OCI-LY7 (cell line): ENCODE results near the gene EIF4G3. TPM values are rescaled to one million over a fixed set of nuclear protein-coding genes. Genes with fewer than 3 reads are reported as not detected.
"Not testable (repeated sequence)": the region's sequence is repeated elsewhere in the genome, so short reads cannot be mapped to it uniquely, and the experiment has no call there.

Experiments
- BruUV-seq: library from RNA; stranded (reverse); fragments of 400-500 nt; replicated peaks from 2 replicates; lab custom pipeline; 2021; lab: Mats Ljungman, UMichigan
- CTCF ChIA-PET: fragments of 300-600 bp; sonication (Branson Sonifier 250); formaldehyde crosslinking; loops from one replicate; lab custom pipeline; 2022; ENCODE audit warnings: antibody characterized with exemption; ENCODE audit not compliant: unreplicated experiment; lab: Charles Lee
- POLR2A ChIA-PET: fragments of 300-600 bp; sonication (Branson Sonifier 250); formaldehyde crosslinking; loops from one replicate; lab custom pipeline; 2022; ENCODE audit warnings: antibody characterized with exemption; lab: Charles Lee
- DNase-seq: peaks from one replicate; pipeline ENCODE4 v3.0.0-alpha.2; 2015; ENCODE audit warnings: low spot score
- H2AFZ ChIP-seq: fragments of 200-600 bp; sonication (generic), shearing (Covaris generic); 2 replicates; pipeline ENCODE4 v1.6.1; 2014; ENCODE audit warnings: mild to moderate bottlenecking, antibody characterized with exemption, low read length, moderate library complexity
- H3K27ac ChIP-seq: fragments of 200-600 bp; sonication (generic); 2 replicates; pipeline ENCODE4 v1.5.1; 2014; ENCODE audit warnings: mixed run types, low read depth, mild to moderate bottlenecking, moderate library complexity, low read length, inconsistent platforms; ENCODE audit not compliant: poor library complexity, severe bottlenecking
- H3K36me3 ChIP-seq: fragments of 200-600 bp; sonication (generic); 2 replicates; pipeline ENCODE4 v1.6.1; 2014; ENCODE audit warnings: mild to moderate bottlenecking, antibody characterized with exemption, low read length, moderate library complexity, mixed read lengths; ENCODE audit not compliant: insufficient read depth
- H3K4me1 ChIP-seq: fragments of 200-600 bp; sonication (generic); 2 replicates; pipeline ENCODE4 v1.5.1; 2014; ENCODE audit warnings: mild to moderate bottlenecking, low read length; ENCODE audit not compliant: insufficient read depth, poor library complexity, severe bottlenecking
- H3K4me2 ChIP-seq: fragments of 200-600 bp; sonication (generic); 2 replicates; pipeline ENCODE4 v1.6.1; 2014; ENCODE audit warnings: mild to moderate bottlenecking, low read length
- H3K4me3 ChIP-seq: fragments of 200-600 bp; sonication (generic); 2 replicates; pipeline ENCODE4 v1.5.1; 2014; ENCODE audit warnings: mild to moderate bottlenecking, low read depth, low read length; ENCODE audit not compliant: poor library complexity, severe bottlenecking
- H3K79me2 ChIP-seq: fragments of 200-600 bp; sonication (generic); 2 replicates; pipeline ENCODE4 v1.6.1; 2016; ENCODE audit warnings: low read depth, mild to moderate bottlenecking, low read length, moderate library complexity, mixed read lengths; ENCODE audit not compliant: insufficient read depth
- H3K9me2 ChIP-seq: fragments of 200-600 bp; sonication (generic); 2 replicates; pipeline ENCODE4 v1.6.1; 2016; ENCODE audit warnings: mild to moderate bottlenecking, low read length, mixed read lengths; ENCODE audit not compliant: insufficient read depth
- H3K9me3 ChIP-seq: fragments of 200-600 bp; sonication (generic); 2 replicates; pipeline ENCODE4 v1.6.1; 2014; ENCODE audit warnings: mild to moderate bottlenecking, mixed run types, low read length, mixed read lengths
- H4K20me1 ChIP-seq: fragments of 200-600 bp; sonication (generic); 2 replicates; pipeline ENCODE4 v1.6.1; 2014; ENCODE audit warnings: mild to moderate bottlenecking, antibody characterized with exemption, low read length, moderate library complexity, mixed read lengths; ENCODE audit not compliant: insufficient read depth
- CTCF ChIP-seq: fragments of 200-600 bp; sonication (generic); conservative IDR thresholded peaks from 2 replicates; pipeline ENCODE4 v1.5.1; 2014; ENCODE audit warnings: mild to moderate bottlenecking, antibody characterized with exemption, low read length, moderate library complexity, mixed read lengths
- EZH2phosphoT487 ChIP-seq: fragments of 200-600 bp; sonication (generic); IDR thresholded peaks from 2 replicates; pipeline ENCODE4 v1.6.1; 2018; ENCODE audit warnings: low read depth, borderline replicate concordance, mild to moderate bottlenecking, mixed run types, antibody characterized with exemption, low read length, moderate library complexity, mixed read lengths
- intact Hi-C: fragments of 100-400 bp; cut with micrococcal nuclease; formaldehyde crosslinking; loops from one replicate; pipeline ENCODE4 v1.10.0; 2022; ENCODE audit not compliant: unreplicated experiment
- total RNA-seq, 2 experiments: library from RNA; depleted of rRNA in 1 of 2; stranded (reverse); fragments of >200 nt in 1 of 2; shearing (Covaris generic) in 1 of 2; gene quantifications; 2 replicates each; pipeline ENCODE4 v1.2.3, GENCODE V29; 2014 to 2022

Gene EIF4G3
- total RNA-seq, 2 experiments from 2014 or later: 28.5 to 62.1 TPM

DNA sequence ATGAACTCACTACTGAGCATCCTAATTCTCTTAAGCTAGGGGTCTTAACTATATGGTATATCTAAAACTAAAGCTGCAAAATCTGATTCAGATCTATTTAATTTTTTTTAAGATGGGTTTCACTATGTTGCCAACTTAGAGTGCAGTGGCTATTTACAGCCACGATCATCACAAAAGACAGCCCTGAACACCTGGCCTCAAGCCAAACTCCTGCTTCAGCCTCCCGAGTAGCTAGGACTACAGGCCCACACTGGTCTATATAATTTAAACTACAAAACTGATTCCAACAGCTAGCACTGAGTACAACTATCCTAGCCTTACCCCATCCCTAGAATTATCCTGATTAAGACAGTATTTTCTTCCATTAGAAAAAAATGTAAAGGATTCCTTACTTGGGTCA is 37.1 kb downstream of the EIF4G3 start:
- no peak for TF ChIP-seq CTCF
- TF ChIP-seq EZH2phosphoT487: no peak
- Histone ChIP-seq H2AFZ (no peak overlapping the region), H4K20me1 (no peaks in the 10 kb centered on the region; the same call in 1 of the 2 replicates), H3K27ac (peak overlapping the region; percentile 31), H3K4me1 (peaks cover 22% of the 10 kb centered on the region), H3K36me3 (peaks cover 7% of the 10 kb centered on the region; the same call in 1 of the 2 replicates), H3K4me3 (no peak overlapping the region), H3K4me2 (peak overlapping the region; percentile 45), H3K9me2 (no peaks in the 10 kb centered on the region), H3K9me3 (no peaks in the 10 kb centered on the region), H3K79me2 (peaks cover 6% of the 10 kb centered on the region; the same call in 1 of the 2 replicates)
- intact Hi-C loops: no loop called here
- no TSS peak for BruUV-seq
- POLR2A ChIA-PET: interaction anchor here (1.2 kb wide), 1 partner anchor 95 kb away, joined by 3 read pairs; no protein-coding TSS in a partner anchor
- CTCF ChIA-PET: no interaction called here
- DNase-seq: peak; percentile 48

GRCh38 chr1:21136344-21136743 is 40.4 kb downstream of the EIF4G3 start:
- H3K9me3 ChIP-seq, H4K20me1 ChIP-seq, H3K79me2 ChIP-seq, DNase-seq, H3K4me3 ChIP-seq, intact Hi-C loops, CTCF ChIA-PET, H3K36me3 ChIP-seq, H3K4me2 ChIP-seq, BruUV-seq, H3K9me2 ChIP-seq, H3K27ac ChIP-seq, H2AFZ ChIP-seq, POLR2A ChIA-PET: not testable (repeated sequence)
- H3K4me1 ChIP-seq: peaks cover 22% of the 10 kb centered on the region

- Histone ChIP-seq H3K4me3 (no peak overlapping the region), H3K36me3 (peaks cover 9% of the 10 kb centered on the region; the same call in 1 of the 2 replicates), H3K27ac (no peak overlapping the region), H3K4me1 (no peaks in the 10 kb centered on the region), H4K20me1 (no peaks in the 10 kb centered on the region), H3K9me2 (no peaks in the 10 kb centered on the region), H3K9me3 (no peaks in the 10 kb centered on the region), H3K4me2 (no peak overlapping the region), H3K79me2 (no peaks in the 10 kb centered on the region), H2AFZ (no peak overlapping the region)
- intact Hi-C loops: no loop called here
- no TSS peak for BruUV-seq
- no peak for TF ChIP-seq CTCF
- no peak for TF ChIP-seq EZH2phosphoT487
- ChIA-PET CTCF (no interaction called here), POLR2A (interaction anchor here (0.6 kb wide), 1 partner anchor 50 kb away, joined by 3 read pairs; no protein-coding TSS in a partner anchor)
- no peak for DNase-seq
Measured at GRCh38 chr1:21131200-21131599, 45.5 kb downstream of the EIF4G3 start.
